ENCODE results near the gene CDCA8. TPM values are rescaled to one million over a fixed set of nuclear protein-coding genes. Genes with fewer than 3 reads are reported as not detected.
A peak's percentile ranks its signal among the peaks of the same experiment; 100 is the strongest.

Gene CDCA8
- total RNA-seq, 4 donors from 2014 or later = 2.7 to 6.2 (median 4.4) TPM

DNA sequence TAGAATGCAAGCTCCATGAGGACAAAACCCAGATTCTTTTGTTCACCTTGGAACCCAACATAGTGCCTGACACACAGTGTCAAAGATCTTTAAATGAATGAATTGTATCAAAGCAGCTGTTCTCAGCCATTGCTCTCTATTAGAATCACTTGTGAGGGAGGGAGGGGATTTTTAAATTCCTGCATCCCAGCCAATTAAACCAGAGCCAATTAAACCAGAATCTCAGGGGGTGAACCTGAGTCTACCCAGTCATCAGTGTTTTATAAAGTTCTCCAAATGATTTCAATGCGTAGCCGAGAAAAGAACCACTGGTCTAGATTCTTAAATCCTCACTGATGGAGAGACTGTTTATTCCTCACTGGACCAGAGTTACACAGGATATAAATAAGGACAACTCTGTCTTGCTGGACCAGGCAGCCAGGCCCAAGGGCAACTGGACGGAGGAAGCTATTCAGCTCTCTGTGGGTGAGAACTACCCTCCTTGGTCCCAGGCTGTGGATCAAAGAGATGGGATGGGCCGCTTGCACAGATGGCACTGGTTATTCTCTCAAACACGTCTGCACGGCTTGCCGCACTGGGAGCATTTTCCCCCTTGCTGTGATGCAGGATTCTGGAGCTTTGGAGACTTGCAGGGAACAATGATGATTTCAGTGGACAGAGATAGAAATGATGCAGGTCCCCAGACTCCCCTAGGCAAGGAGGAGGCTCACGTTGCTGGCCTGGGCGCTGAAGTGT lies 20.0 kb upstream of the CDCA8 start:
- H3K27me3 ChIP-seq = peaks cover 29% of the 10 kb centered on the region

DNA sequence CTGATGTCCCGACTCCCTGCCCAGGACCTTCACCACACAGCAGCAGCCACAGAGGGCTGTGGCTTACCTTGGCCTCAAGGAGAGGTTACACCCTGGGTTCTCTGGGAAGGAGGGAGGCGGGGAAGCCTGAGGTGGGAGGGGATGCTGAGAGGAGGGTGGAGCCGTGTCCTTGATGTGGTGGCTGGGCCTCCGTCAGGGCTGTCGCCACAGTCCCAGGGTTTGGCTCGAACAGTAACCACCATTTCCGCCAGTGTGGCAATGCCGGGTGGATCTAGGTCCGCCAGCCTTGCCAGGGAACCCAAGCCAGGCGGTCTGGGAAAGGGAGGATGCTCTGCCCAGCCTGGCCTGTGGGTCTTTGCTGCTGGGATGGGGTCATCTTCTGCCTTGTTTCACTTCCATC lies 18.4 kb upstream of the CDCA8 start:
- TF ChIP-seq, protein P1, sequence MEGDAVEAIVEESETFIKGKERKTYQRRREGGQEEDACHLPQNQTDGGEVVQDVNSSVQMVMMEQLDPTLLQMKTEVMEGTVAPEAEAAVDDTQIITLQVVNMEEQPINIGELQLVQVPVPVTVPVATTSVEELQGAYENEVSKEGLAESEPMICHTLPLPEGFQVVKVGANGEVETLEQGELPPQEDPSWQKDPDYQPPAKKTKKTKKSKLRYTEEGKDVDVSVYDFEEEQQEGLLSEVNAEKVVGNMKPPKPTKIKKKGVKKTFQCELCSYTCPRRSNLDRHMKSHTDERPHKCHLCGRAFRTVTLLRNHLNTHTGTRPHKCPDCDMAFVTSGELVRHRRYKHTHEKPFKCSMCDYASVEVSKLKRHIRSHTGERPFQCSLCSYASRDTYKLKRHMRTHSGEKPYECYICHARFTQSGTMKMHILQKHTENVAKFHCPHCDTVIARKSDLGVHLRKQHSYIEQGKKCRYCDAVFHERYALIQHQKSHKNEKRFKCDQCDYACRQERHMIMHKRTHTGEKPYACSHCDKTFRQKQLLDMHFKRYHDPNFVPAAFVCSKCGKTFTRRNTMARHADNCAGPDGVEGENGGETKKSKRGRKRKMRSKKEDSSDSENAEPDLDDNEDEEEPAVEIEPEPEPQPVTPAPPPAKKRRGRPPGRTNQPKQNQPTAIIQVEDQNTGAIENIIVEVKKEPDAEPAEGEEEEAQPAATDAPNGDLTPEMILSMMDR (IDR thresholded peaks at IDR 0.05) = no peak
- TF ChIP-seq EP300 (IDR thresholded peaks at IDR 0.05) (no peak), POLR2AphosphoS5 (IDR thresholded peaks at IDR 0.05) (peak in 1 of 3 donors; percentile 27), POLR2A (IDR thresholded peaks at IDR 0.05) (no peak)
- peaks cover 5% of the 10 kb centered on the region for H3K4me1 ChIP-seq
- no peaks in the 10 kb centered on the region for H3K9me3 ChIP-seq
- H3K36me3 ChIP-seq = no peaks in the 10 kb centered on the region
- no peak overlapping the region for H3K4me3 ChIP-seq
- H3K27ac ChIP-seq = no peak overlapping the region
- peak in 1 of 2 donors; percentile 63 for DNase-seq (ENCODE audit: low spot score in 2 of 2)
- WGBS = 64% methylated on average over 6 of the region's 10 CpGs
- H3K27me3 ChIP-seq = peaks cover 21% of the 10 kb centered on the region

More for the DNA sequence above, 20.0 kb upstream of the CDCA8 start:
- H3K27ac ChIP-seq = no peak overlapping the region
- no peaks in the 10 kb centered on the region for H3K9me3 ChIP-seq
- no peak overlapping the region for H3K4me3 ChIP-seq
- peaks cover 5% of the 10 kb centered on the region for H3K4me1 ChIP-seq
- H3K36me3 ChIP-seq = no peaks in the 10 kb centered on the region
- TF ChIP-seq POLR2A (IDR thresholded peaks at IDR 0.05) (no peak), POLR2AphosphoS5 (IDR thresholded peaks at IDR 0.05) (no peak), EP300 (IDR thresholded peaks at IDR 0.05) (no peak)
- TF ChIP-seq, protein P1 (IDR thresholded peaks at IDR 0.05) = no peak
- DNase-seq (ENCODE audit: low spot score in 2 of 2) = no peak
- 47% methylated on average over 9 of the region's 9 CpGs for WGBS

DNA sequence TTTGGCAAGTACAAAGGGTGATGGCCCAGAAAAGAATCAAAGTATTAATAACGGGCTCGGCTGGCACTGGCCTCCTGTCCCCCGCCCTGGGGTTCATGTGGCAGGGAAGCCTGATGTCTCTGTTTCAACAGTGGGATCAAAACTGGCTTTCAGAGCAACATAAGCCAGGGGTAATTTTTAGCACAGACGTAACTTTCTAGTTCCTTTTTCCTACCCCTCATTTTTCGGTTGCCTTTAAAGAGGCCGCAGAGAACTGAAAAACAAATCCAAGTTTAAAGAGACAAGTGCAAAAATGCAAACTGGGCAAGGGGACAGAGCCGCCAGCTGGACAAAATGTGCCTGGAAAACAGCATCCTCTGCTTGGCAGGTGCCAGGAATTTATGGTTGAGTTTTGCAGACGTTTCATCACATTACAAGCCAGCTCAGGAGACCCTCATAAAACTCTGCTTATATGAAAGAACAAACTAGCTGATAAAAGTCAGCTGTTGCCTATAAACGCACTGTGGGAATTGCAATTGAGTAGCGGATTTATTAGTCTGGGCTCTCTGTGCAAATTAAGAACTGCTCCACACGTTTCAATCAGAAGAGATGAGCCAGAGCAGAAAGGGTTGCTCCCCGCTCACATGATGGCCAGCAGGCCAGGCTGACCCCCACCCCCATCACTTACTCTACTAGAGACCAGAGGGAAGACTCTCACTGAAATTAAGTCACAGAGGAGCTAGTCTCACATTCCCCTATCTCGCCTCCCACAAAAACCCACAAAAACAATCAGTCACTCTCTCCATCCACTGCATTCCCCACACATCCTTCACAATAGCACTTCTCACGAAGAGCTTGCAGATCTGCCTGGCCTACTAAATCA lies 15.8 kb upstream of the CDCA8 start:
- Histone ChIP-seq H3K4me1 (peaks cover 5% of the 10 kb centered on the region), H3K27ac (no peak overlapping the region), H3K4me3 (no peak overlapping the region), H3K36me3 (peaks cover 13% of the 10 kb centered on the region), H3K9me3 (no peaks in the 10 kb centered on the region), H3K27me3 (peaks cover 10% of the 10 kb centered on the region)
- no peak for TF ChIP-seq POLR2AphosphoS5 (IDR thresholded peaks at IDR 0.05)
- TF ChIP-seq EP300 (IDR thresholded peaks at IDR 0.05) = no peak
- TF ChIP-seq, protein P1 (IDR thresholded peaks at IDR 0.05) = no peak
- TF ChIP-seq POLR2A (IDR thresholded peaks at IDR 0.05) = no peak
- WGBS = 56% methylated on average over 14 of the region's 14 CpGs
- no peak for DNase-seq (ENCODE audit: low spot score in 2 of 2)

DNA sequence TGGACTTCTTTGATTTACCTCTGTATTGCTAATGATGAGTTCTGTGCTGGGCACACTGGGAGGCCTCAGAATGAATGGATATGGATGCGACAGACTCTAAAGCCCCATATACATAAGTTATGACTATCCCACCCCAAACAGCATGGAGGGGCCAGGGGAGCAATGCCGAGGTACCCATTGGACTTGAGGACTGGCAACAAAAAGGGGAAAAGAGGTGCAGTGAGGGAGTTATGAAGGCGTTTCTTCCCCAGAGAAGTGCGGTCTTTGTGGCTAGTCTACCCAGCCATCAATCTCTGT lies 15.2 kb upstream of the CDCA8 start:
- peaks cover 13% of the 10 kb centered on the region for H3K36me3 ChIP-seq
- H3K4me1 ChIP-seq = peaks cover 5% of the 10 kb centered on the region
- DNase-seq (ENCODE audit: low spot score in 2 of 2) = no peak
- TF ChIP-seq EP300 (IDR thresholded peaks at IDR 0.05) = no peak
- TF ChIP-seq, protein P1 (IDR thresholded peaks at IDR 0.05) = no peak
- no peak overlapping the region for H3K27ac ChIP-seq
- no peak overlapping the region for H3K4me3 ChIP-seq
- H3K27me3 ChIP-seq = peaks cover 10% of the 10 kb centered on the region
- WGBS = 66% methylated on average over 4 of the region's 4 CpGs
- H3K9me3 ChIP-seq = no peaks in the 10 kb centered on the region

DNA sequence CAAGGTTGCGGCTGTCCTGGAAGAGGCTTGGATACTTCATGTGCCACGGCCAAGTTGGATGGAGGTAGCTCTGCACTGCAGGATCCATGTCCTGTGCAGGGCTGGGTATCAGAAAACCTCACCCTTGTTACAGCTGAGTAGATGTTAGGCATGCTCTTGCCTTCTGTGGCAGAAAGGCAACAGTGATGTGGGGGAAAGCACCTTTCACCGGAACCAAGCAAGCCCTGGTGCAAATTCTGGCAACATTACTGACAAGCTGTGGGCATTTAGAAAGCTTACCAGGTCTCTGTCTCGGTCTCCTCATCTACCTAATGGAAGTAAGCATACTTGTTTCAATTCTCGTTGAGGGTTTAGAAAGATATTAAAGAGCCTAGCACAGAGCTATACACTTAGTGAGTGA lies 14.5 kb upstream of the CDCA8 start:
- Histone ChIP-seq H3K27ac (no peak overlapping the region), H3K36me3 (peaks cover 16% of the 10 kb centered on the region), H3K27me3 (peaks cover 2% of the 10 kb centered on the region), H3K4me3 (no peak overlapping the region), H3K9me3 (no peaks in the 10 kb centered on the region), H3K4me1 (peaks cover 5% of the 10 kb centered on the region)
- WGBS = 89% methylated on average over 3 of the region's 5 CpGs
- DNase-seq (ENCODE audit: low spot score in 2 of 2) = no peak
- no peak for TF ChIP-seq EP300 (IDR thresholded peaks at IDR 0.05)
- no peak for TF ChIP-seq POLR2AphosphoS5 (IDR thresholded peaks at IDR 0.05)
- no peak for TF ChIP-seq POLR2A (IDR thresholded peaks at IDR 0.05)
- TF ChIP-seq, protein P1 (IDR thresholded peaks at IDR 0.05) = no peak

All from suprapubic skin (tissue), 4 donors.